GM18498 (cell line): ENCODE data around the gene ATG9B.

Source experiments
- ATAC-seq: cut with Tn5 transposase; IDR thresholded peaks from one replicate; pipeline ENCODE4 v1.9.1; 2021; ENCODE audit warnings: mild to moderate bottlenecking, moderate library complexity; ENCODE audit not compliant: unreplicated experiment

ATG9B gene, protein sequence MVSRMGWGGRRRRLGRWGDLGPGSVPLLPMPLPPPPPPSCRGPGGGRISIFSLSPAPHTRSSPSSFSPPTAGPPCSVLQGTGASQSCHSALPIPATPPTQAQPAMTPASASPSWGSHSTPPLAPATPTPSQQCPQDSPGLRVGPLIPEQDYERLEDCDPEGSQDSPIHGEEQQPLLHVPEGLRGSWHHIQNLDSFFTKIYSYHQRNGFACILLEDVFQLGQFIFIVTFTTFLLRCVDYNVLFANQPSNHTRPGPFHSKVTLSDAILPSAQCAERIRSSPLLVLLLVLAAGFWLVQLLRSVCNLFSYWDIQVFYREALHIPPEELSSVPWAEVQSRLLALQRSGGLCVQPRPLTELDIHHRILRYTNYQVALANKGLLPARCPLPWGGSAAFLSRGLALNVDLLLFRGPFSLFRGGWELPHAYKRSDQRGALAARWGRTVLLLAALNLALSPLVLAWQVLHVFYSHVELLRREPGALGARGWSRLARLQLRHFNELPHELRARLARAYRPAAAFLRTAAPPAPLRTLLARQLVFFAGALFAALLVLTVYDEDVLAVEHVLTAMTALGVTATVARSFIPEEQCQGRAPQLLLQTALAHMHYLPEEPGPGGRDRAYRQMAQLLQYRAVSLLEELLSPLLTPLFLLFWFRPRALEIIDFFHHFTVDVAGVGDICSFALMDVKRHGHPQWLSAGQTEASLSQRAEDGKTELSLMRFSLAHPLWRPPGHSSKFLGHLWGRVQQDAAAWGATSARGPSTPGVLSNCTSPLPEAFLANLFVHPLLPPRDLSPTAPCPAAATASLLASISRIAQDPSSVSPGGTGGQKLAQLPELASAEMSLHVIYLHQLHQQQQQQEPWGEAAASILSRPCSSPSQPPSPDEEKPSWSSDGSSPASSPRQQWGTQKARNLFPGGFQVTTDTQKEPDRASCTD

DNA sequence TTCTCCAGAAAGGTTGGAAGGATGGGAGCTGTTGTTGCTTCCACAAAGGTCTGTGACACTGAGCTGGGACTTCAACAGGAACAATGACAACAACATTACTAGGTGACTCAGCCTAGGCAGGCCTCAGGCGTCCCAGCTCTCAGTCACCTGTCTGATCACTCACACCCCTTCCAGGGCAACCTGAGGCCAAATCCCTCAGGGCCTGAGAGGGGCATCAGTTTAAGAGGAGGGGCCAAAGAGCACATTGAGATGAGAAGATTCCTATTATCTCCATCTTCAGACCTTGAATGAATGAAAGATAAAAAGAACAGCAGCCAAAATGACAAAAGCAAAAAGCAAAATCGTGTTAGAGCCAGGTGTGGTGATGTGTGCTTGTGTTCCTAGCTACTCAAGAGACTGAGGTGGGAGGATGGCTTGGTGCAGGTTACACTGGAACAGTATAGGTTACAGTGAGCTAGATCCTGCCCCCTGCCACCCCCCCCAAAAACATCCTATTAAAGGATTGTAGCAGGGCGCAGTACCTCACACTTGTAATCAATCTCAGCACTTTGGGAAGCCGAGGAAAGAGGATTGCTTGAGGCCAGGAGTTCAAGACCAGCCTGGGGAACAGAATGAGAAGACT, at the start of gene ATG9B:
TSS of gene ATG9B (minus strand) at position 60 of the 622 bp plus-strand sequence. CDS start 71 bp downstream, outside the sequence.
- no peak for ATAC-seq

DNA sequence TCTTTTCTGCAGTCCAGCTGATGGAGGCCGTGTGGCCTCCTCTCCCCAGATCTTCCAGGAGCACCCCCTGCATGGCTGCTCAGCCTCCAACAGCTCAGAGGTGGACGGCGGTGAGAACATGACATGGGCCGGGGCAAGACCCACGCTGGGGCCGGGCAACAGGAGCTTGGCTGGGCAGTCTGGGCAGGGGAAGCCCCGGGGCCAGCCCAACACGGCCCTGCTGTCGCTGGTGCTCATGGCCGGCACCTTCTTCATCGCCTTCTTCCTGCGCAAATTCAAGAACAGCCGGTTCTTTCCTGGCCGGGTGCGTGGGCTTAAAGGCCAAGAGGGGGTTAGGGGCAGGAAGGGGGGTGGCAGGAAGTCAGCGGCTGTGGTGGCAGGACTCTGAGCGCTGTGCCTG, 49.7 kb upstream of the ATG9B start:
- no peak for ATAC-seq

DNA sequence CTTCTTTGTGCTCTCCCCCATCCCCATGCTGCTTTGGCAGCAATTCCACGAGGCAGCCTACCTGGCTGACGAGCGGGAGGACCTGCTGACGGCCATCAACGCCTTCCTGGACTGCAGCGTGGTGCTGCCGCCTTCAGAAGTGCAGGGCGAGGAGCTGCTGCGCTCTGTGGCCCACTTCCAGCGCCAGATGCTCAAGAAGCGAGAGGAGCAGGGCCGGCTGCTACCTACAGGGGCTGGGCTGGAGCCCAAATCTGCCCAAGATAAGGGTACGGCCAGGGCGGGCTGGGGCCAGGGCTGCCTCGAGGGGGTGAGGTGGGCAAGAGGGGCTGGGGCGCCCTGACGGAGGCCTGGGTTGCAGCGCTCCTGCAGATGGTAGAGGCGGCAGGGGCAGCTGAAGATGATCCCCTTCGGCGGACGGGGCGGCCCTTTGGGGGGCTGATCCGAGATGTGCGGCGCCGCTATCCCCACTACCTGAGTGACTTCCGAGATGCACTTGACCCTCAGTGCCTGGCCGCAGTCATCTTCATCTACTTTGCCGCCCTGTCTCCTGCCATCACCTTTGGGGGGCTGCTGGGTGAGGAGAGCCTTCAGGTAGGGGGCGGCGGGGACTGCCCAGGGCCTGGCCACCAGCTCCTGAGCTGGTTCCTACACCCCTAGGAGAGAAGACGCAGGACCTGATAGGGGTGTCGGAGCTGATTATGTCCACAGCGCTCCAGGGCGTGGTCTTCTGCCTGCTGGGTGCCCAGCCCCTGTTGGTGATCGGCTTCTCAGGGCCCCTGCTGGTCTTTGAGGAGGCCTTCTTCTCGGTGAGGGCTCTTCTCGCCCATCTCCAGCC, 47.0 kb upstream of the ATG9B start:
- no peak for ATAC-seq

DNA sequence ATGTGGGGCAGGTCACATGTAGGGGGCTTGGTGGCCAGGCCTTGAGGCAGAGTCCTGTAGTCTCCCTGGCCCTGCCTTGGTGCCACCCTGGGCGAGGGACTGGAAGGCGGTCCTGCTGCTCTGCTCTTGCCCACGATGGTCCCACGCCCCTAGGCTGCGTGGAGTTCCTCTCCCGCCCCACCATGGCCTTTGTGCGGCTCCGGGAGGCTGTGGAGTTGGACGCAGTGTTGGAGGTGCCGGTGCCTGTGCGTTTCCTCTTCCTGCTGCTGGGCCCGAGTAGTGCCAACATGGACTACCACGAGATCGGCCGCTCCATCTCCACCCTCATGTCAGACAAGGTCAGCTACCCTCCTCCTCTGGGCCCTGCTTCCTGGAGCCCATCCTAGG, 46.3 kb upstream of the ATG9B start:
- ATAC-seq: no peak

DNA sequence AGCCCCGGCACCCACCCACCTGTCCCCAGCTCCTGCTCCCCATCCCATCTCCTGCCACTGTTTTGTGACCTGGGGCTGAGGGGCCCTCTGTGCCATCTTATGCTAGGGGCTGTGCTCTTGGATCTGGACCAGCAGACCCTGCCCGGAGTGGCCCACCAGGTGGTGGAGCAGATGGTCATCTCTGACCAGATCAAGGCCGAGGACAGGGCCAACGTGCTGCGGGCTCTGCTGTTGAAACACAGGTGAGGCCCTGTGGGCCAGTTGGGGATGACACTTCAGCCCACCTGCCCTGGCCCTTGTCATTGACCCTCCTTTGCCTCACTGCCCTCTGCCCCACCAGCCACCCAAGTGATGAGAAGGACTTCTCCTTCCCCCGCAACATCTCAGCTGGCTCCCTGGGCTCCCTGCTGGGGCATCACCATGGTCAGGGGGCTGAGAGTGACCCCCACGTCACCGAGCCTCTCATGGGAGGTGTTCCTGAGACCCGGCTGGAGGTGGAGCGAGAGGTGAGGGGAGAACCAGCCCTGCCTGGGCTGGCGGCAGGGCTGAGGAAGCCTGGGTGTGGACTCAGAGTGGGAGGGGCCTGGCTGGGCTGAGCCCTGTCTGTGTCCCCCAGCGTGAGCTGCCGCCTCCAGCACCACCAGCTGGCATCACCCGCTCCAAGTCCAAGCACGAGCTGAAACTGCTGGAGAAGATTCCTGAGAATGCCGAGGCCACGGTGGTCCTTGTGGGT, 45.7 kb upstream of the ATG9B start:
- no peak for ATAC-seq

DNA sequence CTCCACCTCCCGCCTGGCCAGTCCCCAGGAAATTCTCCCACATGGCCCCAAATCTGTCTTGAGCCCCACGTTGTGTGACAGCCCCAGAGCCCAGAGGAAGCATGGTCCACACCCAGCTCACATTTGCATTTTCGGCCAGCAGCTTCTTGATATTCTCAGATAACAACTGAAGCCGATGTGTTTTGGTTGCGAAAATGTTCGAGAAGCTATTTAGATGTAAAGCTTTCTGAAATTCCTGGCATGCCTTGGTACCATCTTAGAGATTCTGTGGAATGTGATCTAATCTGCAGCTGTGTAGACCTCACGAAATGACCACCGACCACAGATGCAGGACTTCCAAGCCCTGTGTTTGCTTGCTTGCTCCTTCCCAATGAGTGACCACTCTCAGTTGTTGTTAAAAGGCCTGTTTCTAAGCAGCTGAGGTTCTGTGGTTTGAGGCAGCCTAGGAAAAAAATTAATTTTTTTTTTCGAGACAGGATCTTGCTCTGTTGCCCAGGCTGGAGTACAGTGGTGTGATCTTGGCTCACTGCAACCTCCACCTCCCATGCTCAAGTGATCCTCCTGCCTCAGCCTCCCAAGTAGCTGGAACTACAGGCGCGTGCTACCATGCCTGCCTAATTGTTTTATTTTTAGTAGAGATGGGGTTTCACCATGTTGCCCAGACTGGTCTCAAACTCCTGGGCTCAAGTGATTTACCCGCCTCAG, 43.9 kb upstream of the ATG9B start:
- ATAC-seq: no peak

DNA sequence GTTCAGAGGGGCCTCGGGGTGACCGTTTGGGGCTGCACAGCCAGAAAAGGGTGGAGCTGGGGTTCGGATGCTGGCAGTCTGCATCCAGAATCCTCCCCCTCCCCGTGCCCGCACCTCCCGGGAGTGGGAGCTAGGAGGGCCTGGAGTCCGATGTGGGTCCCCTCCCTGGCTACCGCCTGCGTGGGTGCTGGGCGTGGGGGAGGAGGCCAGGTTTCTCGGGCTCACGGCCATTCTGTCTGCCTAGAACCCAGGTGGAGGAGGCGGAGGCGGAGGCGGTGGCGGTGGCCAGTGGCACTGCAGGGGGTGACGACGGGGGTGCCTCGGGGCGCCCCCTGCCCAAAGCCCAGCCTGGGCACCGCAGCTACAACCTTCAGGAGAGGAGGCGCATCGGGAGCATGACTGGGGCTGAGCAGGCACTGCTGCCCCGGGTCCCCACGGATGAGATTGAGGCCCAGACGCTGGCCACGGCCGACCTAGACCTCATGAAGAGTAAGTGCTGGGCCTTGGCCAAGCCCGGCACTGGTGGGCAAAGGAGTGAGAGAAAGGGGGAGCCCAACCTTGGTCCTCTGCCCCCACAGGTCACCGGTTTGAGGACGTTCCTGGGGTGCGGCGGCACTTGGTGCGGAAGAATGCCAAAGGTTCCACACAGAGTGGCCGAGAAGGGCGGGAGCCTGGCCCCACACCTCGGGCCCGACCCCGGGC, 42.1 kb upstream of the ATG9B start:
- ATAC-seq: no peak

DNA sequence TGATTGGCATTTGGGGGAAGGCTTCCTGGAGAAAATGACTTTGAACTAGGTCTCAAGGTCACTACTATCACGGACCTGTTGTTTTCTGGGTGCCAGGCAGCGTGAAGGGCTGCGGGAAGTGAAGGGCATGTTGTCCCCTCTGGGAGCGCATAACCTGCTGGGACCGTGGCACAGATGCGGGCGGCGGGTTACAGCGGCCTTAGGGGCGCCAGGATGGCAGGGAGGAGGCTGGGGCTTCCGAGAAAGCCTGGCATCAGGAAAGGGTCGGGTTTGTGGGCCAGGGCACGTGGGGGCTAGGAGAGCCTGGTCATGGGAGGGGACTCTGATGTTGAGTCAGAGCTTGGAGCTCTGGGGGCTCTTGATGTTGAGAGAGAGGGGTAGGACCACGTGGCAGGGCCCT, 41.2 kb upstream of the ATG9B start:
- ATAC-seq: no peak

DNA sequence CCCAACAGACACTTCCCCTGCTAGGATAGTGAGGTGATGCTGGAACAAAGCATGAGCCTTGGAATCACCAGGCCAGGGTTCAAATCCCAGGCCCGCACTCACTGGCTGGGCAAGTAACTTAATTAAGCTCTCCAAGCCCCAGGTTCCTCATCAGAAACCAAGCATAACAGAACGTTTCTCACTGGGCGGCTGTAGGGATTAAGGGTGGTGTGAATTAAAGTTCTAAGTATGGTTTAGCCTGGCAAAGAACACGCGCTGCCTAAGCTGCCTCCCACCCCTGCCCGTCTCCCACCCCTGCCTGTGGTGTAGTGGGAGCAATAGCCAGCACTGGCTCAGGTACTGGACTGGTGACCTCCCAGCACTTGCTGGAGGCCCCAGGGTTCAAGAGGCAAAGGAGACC, 40.7 kb upstream of the ATG9B start:
- ATAC-seq: no peak

DNA sequence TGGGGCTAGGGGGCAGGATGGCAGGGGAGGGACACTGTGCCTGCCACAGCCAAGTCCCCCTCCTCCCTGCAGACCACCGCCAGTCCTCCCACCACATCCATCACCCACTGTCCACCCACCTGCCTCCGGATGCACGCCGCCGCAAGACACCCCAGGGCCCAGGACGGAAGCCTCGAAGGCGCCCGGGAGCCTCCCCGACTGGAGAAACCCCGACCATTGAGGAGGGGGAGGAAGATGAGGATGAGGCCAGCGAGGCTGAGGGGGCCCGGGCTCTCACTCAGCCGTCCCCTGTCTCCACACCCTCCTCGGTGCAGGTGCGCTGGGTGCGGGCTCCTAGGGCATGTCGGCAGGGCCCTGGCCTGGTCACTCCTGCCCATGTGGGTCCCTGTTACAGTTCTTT, 40.2 kb upstream of the ATG9B start:
- no peak for ATAC-seq

DNA sequence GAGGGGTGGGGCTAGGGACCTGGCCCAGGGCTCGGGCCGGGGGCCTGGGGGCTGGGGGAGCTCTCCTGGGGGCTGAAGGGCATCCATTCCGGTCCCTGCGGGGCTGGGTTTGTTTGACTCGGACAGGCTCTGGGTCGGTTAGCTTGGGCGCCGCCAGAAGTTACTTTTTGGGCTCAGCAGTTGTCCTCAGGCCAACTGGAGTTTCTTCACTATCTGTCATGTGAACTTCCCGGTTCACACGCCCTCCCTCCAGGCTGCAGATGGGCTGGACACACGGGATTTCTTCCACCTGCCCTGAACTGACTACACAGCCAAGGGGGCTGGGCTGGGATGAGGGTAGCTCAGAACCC, 38.9 kb upstream of the ATG9B start:
- ATAC-seq: no peak

DNA sequence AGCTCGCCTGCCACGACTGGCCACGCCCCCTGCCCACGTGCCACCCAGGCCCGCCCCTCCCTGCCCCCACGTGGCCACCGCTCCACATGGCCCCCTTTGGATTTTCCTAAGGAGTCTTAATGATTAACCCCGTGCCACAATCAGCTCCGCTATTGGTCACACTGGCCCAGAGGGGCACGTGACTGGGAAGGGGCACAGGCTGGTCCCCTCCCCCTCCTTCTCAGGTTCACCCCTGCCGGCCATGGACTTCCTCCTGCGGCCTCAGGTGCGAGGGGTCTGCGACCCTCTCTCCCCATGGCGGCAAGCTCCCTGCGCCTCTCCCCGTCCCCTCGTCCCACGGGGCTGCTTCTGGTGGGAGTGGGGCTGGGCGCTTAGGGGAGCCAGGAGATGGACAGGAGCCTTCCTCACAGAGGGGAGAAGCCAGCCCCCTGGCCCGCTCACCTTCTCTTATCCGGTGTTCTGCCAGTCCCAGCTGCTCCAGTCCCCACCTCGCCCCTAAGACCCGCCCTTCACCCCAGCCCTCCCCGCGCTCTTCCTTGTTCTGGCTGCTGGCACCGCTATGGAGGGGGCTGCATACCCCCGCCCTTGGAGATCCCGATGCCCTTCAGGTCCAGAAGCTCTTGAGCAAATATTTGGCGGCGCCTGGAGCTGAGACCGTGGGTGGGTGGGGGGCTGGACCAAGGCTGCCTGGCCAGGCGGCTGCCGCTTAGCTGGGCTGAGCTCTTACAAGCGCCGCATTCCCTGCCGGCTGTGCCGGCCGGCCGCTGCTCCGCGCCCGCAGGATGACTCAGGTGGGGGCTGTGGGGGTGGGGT, 38.3 kb upstream of the ATG9B start:
- ATAC-seq: no peak

DNA sequence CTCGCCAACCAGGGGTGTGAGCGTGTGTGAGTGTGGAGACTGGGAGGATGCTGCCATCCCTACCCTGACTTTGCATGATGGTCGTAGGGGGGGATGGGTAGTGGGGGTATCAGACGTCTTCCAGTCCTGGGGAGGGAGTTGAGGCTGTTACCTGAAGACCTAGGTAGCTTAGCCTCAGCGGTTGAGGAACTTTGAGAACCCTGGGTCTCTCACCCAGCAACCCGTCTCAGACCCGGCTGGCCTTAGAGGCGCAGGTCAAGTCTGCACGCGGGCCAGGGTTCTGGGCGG, 37.8 kb upstream of the ATG9B start:
- ATAC-seq: no peak

DNA sequence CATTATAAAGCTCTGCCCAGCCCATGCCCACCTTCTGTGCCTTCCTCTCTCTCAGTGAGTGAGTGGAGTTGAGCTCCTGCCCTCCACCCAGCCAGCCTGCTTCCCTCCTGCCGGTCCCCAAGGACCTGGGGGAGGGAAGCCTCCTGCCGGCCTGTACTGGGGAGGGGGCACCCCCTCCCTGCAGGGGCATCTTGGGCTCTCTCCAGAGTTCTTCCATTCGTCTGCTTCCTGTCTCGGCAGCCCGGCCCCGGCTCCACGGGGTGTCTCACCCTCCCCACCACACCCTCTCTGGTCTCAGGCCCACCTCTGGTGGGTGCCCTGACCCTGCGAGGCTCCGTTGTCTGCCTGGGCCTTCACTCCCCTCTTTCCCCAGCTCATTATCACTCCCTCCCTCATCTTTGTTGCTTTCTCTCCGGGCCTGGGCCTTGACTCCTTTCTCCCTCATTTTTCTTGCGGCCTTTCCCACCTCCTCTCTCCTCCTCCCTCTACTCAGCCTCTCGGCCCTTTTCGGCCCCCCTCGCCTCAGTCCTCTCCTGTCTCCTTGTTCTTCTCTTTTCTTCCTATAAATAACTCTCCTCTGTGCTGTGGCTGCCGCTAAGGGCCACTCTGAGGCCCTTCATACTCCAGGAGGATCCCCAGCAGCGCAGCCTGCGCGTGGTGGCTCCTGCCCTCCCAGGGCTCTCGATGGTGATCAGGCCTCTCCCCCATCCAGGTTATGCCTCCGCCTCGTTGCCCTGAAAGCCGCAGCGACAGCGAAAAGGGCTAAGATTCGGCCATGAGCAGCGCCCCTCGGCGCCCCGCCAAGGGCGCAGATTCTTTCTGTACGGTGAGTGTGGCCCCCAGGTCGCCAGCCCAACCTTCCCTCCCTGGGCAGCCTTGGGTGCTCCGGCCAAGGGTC, 37.2 kb upstream of the ATG9B start:
- no peak for ATAC-seq

DNA sequence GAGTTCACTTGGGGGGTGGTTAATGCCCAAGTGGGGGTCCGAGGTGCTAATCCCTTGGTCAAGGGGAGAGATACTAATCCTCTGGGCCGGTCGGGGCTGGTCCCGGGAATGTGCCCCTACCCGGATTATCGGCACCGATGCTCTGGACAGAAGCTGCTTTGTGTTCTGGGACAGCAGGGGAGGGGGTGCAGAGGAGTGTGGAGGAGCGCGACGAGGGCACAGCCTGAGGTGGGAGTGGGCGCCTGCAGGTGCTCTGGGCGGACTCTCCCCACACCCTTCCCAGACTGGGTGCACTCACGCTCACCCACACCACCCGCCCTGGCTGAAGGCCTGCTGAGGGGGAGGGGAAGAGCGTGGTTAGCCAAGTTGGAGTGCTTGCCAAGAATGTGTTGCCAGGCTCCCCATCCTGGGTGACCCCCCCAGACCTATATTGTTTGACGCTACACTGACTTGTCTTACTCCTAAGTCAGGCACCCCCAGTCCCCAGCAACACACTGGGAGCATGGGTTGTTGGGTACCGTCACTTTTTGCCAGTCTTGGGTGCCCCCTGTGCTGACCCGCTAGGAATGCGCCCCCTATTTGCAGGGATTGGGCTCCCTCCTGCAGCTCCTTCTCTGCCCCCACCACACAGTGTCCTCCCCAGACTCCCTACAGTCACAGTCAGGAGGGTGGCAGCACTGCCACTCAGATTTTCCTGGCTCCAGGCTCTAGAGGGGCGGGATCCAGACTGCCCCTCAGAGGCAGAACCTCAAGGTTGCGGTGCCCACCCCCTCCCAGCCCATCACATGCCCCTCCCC, 36.3 kb upstream of the ATG9B start:
- ATAC-seq: no peak

DNA sequence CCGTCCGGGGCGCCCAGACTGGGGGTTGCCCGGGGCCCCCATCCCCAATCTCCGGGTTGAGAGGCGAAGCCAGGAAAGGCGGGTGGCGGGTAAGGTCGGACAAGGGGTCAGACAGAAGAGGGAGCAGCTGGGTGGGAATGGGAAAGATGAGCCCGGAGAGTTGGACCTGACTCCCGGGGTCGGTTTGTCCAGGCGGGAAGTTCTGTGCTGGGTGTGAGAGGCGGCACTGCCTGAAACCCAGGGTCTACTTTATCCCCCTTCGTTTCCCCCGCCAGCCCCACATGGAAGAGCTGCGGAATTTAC, 35.8 kb upstream of the ATG9B start:
- ATAC-seq: no peak
